GM12892 (cell line): ENCODE measurements around the gene EFCAB12.

Experiments used
- POLR2A ChIP-seq: IDR thresholded peaks from 2 replicates; pipeline ENCODE4 v1.6.1; 2011; ENCODE audit warnings: low read depth, low read length, control low read depth
- POLR2AphosphoS5 ChIP-seq: IDR thresholded peaks from 2 replicates; pipeline ENCODE4 v1.6.1; 2011; ENCODE audit warnings: low read depth, low read length, control low read depth
- TAF1 ChIP-seq: IDR thresholded peaks from 2 replicates; pipeline ENCODE4 v1.6.1; 2011; ENCODE audit warnings: low read depth, mild to moderate bottlenecking, control low read depth, low read length, borderline replicate concordance

GRCh38 chr3:129412542-129413198 is 15.8 kb downstream of the EFCAB12 start:
- TF ChIP-seq POLR2A (no peak), POLR2AphosphoS5 (no peak), TAF1 (no peak)
